ENCODE data around the gene PRKCA.
A peak's percentile ranks its signal among the peaks of the same experiment; 100 is the strongest.
"Not testable (repeated sequence)": the region's sequence is repeated elsewhere in the genome, so short reads cannot be mapped to it uniquely, and the experiment has no call there.

The PRKCA gene

DNA sequence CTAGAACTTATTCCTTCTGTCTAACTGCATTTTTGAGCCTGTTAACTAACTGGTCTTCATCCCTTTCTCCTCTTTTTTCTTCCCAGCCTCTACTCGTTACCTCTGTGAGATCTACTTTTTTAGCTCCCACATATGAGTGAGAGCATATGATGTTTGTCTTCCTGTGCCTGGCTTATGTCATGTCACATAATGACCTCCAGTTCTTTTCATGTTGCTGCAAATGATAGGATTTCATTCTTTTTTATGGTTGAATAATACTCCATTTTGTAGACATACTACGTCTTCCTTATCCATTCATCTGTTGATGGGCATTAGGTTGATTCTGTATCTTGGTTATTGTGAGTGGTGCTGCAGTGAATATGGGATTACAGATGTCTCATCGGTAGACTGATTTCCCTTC is 184.7 kb downstream of the PRKCA start:
- H3K27me3 Mint-ChIP-seq = no peaks in the 10 kb centered on the region
- H3K4me3 Mint-ChIP-seq = no peak overlapping the region
- no peaks in the 10 kb centered on the region for H3K9me3 Mint-ChIP-seq
- DNase-seq = no peak
- H3K27ac Mint-ChIP-seq = no peak overlapping the region
- no peak for ATAC-seq
- peaks cover 76% of the 10 kb centered on the region for H3K4me1 Mint-ChIP-seq

DNA sequence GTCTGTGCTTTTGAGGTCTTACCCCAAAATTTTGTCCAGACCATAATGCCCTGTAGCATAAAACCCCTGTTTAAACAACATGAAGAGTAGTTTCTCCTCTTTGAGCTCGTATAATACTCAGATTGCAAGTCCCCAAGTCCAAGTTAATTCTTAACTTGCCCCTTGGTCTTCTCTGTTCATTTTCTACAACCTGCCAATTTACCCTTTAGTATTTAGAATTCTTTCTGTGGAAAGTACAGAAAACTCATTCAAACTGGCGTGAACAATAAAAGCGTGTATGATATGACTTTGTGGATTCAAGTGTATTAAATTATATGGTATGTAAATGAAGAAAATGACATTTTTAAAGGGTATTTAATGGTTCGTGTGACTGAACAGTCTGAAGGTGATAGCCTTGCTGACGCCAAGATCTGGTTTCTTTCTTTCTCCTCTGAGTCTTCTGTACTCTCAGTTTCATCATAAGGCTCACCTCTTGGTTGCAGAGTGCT is 185.6 kb downstream of the PRKCA start:
- peaks cover 82% of the 10 kb centered on the region for H3K4me1 Mint-ChIP-seq
- H3K27me3 Mint-ChIP-seq = no peaks in the 10 kb centered on the region
- no peak overlapping the region for H3K4me3 Mint-ChIP-seq
- no peak for DNase-seq
- ATAC-seq = no peak
- H3K27ac Mint-ChIP-seq = no peak overlapping the region
- H3K9me3 Mint-ChIP-seq = no peaks in the 10 kb centered on the region

DNA sequence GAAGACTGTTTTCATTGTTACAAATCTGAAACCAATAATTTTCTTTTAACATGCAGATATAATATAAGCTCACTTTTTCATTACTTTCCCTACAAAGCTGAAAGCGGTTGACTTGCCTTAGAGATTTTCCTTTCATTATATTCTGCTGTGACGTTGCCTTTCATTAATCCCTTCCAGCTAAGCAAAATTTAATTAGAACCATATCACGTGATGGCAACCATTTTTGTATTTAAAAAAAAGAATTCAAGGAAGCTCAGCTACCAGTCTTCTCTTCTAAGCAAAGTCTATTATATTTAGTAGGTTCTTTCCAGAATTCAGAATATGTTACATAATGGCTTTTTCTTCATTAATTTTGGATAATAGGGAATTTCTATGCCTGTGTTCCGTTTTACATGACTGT is 186.5 kb downstream of the PRKCA start:
- H3K27ac Mint-ChIP-seq = no peak overlapping the region
- H3K27me3 Mint-ChIP-seq = no peaks in the 10 kb centered on the region
- peaks cover 86% of the 10 kb centered on the region for H3K4me1 Mint-ChIP-seq
- ATAC-seq (no peak), DNase-seq (no peak)
- no peak overlapping the region for H3K4me3 Mint-ChIP-seq
- no peaks in the 10 kb centered on the region for H3K9me3 Mint-ChIP-seq

DNA sequence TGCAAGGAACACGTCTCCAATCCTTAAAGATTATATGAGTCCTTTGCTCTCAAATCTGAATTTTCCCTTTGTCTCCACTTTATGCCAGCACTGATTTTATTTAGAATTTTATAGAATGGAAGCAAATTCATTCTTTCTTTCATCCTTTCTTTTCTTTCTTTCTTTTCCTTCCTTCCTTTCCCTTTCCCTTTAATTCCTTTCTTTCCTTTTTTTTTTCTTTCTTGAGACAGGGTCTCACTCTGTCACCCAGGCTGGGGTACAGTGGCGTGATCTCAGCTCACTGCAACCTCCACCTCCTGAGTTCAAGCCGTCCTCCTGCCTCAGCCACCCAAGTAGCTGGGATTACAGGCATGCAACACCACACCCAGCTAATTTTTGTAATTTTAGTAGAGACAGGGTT is 187.2 kb downstream of the PRKCA start:
- not testable (repeated sequence) for H3K27ac Mint-ChIP-seq, DNase-seq, H3K9me3 Mint-ChIP-seq, H3K27me3 Mint-ChIP-seq, ATAC-seq
- H3K4me3 Mint-ChIP-seq = peak overlapping the region in 1 of 2 donors; percentile 16
- H3K4me1 Mint-ChIP-seq = peaks cover 89% of the 10 kb centered on the region

DNA sequence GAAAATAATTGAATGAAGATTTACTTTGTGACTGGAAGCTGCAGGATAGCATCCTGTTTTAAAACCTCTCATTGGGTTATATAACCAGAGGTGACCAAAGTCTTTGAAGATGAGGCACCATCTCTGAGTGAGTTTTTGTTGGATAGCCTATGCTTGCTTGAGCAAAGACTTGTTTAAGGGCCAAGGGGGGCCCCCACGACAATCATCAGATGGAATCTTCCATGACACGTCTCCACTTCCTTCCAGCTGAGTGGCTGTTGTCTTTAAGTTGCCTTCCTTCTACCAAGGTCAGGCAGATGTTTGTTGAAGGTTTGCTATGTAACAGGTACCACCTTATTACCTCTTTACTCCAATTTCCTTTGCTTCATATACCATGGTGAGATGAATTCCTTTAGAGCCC is 188.8 kb downstream of the PRKCA start:
- peaks cover 79% of the 10 kb centered on the region for H3K4me1 Mint-ChIP-seq
- peak overlapping the region; percentile 18 to 33 for H3K4me3 Mint-ChIP-seq
- DNase-seq = peak; percentile 8 to 35
- H3K27me3 Mint-ChIP-seq = no peaks in the 10 kb centered on the region
- no peaks in the 10 kb centered on the region for H3K9me3 Mint-ChIP-seq
- ATAC-seq = peak; percentile 81
- H3K27ac Mint-ChIP-seq = peak overlapping the region in 1 of 2 donors; percentile 43

DNA sequence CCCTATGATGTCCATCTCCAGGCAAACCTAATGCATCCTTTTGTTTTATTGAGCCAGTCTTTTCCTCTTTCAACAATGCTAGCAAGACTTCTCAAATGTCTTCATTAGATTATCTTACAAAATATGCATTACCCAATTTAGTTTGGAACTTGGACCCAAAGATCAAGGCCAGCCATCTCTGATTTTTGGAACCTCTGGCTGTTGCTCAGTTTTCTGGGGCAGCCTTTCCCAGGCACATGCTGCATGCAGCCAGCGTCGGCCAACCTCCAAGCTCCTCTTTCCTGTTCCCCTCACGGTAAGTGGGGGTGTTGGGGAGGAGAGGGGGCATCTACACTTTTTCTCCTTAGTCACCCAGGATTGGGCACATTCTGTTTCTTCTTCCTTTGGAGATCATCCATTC is 189.3 kb downstream of the PRKCA start:
- Mint-ChIP-seq H3K27me3 (no peaks in the 10 kb centered on the region), H3K9me3 (no peaks in the 10 kb centered on the region), H3K4me1 (peaks cover 75% of the 10 kb centered on the region), H3K27ac (peak overlapping the region in 1 of 2 donors; percentile 43), H3K4me3 (peak overlapping the region; percentile 18 to 33)
- no peak for ATAC-seq
- DNase-seq = no peak

DNA sequence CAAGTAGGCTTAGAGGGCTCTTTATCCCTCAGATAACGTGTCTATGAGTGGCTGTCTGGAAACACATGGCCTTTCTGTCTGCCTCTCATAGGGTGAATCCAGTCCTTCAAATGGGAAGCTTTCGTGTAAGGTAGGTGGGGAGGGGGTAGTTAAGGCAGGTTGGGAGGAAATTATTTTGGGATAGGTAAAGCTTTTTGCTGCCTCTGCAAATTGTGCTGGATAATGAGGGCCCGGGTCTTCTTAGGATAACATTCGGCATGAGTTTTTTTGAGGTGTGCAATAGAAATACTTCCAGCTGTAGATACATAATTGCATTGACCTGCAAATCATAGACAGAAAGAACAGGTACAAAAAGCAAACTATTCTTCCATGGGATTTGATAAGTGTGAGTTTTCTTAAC is 189.7 kb downstream of the PRKCA start:
- DNase-seq (no peak), ATAC-seq (no peak)
- Mint-ChIP-seq H3K27ac (no peak overlapping the region), H3K4me1 (peaks cover 73% of the 10 kb centered on the region), H3K9me3 (no peaks in the 10 kb centered on the region), H3K4me3 (no peak overlapping the region), H3K27me3 (no peaks in the 10 kb centered on the region)

DNA sequence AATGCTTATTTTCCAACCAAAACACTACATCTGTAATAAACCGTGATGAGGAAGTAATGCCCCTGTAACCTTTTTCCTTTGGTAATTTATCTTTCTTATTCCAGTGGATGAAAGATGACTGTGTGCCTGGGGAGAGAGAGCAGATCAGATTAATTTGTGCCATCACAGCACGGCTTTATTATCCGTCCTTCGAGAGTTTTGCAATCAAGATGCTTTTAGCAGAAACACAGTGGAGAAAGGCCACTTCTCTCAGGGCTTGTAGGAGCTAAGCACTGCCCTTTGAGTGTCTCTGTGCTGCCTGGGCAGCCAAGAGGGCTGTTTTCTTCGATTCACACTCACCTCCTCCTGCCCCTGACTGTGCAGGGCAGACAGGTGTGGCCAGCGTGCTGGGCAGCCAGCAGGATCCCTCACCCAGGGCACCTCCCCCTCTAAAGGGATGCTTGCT is 190.2 kb downstream of the PRKCA start:
- H3K4me1 Mint-ChIP-seq = peaks cover 68% of the 10 kb centered on the region
- ATAC-seq (no peak), DNase-seq (no peak)
- H3K27ac Mint-ChIP-seq = no peak overlapping the region
- H3K9me3 Mint-ChIP-seq = no peaks in the 10 kb centered on the region
- H3K4me3 Mint-ChIP-seq = no peak overlapping the region
- no peaks in the 10 kb centered on the region for H3K27me3 Mint-ChIP-seq

DNA sequence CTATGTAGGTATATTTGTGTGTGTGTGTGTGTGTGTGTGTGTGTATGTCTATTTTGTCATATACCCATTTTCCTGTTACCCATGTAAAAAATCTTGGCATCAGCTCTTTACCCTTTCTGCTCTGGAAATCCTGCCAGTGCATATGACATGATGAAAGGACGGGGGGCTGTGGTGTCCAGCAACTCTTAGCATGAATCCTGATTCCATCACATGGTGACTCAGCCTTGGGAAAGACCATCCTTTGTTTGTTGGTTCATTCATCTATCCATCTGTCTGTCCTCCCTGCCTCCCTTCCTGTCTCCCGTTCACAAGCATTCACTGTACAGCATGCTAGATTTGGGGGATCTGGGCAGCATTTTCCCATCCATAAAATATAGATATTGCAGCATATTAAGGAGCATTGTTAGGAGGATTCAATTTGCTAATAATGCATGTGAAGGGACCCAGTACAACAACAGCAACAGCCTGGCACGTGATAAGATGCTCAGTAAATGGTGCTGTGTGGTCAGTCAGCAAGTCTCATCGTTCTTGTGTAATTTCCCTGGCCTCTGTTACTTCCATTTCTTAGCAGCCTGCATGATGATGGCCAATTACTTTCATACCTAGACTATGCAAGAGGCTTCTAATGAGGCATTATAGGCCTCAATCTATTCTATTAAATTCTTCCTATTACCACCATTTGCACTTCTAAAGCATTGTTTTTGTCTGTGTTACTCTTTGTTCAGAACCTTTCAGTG is 191.0 kb downstream of the PRKCA start:
- Mint-ChIP-seq H3K9me3 (no peaks in the 10 kb centered on the region), H3K4me3 (peak overlapping the region in 1 of 2 donors; percentile 6), H3K27ac (peak overlapping the region in 1 of 2 donors; percentile 12), H3K27me3 (no peaks in the 10 kb centered on the region), H3K4me1 (peaks cover 63% of the 10 kb centered on the region)
- DNase-seq = no peak
- peak; percentile 26 for ATAC-seq

DNA sequence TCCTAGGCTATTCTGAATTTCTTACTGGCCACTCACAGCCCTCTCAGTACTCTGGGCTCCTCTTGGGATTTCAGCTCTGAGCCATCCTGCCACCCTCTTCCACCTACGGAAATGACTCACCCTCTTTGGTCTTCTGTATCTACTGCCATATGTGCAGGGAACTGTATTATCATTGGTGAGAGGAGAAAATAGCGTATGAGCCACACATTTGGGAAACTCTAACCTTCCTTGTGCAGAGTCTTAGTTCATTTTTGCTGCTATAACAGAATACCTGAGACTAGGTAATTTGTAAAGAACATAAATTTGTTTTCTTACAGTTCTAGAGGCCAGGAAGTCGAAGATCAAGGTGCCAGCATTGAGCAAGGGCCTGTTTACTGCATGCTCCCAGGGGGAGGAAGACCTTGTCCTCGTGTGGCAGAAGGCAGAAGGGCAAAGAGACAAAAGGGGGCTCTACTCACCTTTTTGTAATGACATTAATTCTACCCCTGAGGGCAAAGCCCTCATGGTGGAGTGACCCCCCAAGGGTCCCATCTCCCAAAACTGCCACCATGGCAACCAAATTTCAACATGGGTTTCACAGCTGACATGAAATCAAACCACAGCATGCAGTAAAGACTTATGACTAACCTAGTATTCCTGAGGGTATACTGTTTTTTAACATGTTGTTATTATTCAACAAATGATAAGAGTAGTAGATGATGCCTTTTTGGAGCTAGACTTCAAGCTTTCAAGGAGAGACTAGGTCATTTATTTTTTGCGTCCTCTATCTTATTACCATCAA is 191.8 kb downstream of the PRKCA start:
- no peak for DNase-seq
- Mint-ChIP-seq H3K27me3 (no peaks in the 10 kb centered on the region), H3K9me3 (no peaks in the 10 kb centered on the region), H3K4me1 (peaks cover 66% of the 10 kb centered on the region), H3K4me3 (peak overlapping the region; percentile 6 to 36), H3K27ac (peak overlapping the region in 1 of 2 donors; percentile 65)
- ATAC-seq = peak; percentile 86

DNA sequence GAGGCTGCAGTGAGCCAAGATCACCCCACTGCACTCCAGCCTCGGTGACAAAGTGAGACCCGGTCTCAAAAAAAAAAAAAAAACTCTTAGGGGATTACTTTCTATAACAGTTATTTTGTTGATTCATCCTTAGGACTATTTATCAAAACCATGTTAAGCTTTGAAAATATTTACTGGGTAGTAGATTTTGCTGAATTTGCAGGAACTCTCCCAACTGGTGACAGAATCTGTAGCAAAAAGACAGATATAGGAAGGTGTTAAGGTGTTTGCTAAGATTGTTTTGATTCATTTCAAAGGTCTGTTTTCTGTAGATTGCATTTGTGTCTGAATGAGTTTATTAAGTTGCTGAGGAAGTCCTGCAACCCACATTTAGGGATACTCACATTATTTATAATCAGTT is 192.6 kb downstream of the PRKCA start:
- no peaks in the 10 kb centered on the region for H3K27me3 Mint-ChIP-seq

DNA sequence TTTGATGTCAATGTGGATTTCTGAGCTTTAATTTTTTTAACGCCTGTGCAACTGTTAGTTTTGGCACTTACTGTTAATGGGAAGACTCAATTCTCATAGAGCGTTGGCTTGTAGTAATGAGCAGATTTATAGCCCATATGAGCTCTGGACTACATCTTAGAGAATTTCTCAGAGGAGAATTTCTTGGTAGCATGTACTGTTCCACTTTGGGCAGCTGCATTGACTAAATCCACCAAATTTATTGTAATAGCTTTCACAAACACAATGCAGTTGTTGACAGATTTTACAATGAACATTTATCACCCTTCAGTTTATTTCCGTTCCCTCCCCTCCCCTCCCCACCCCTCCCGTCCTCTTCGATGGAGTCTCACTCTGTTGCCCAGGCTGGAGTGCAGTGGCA is 193.9 kb downstream of the PRKCA start:
- Mint-ChIP-seq H3K4me1 (peaks cover 56% of the 10 kb centered on the region), H3K4me3 (no peak overlapping the region), H3K27ac (no peak overlapping the region), H3K9me3 (no peaks in the 10 kb centered on the region), H3K27me3 (no peaks in the 10 kb centered on the region)
- no peak for ATAC-seq
- DNase-seq = no peak

More for the DNA sequence above, 192.6 kb downstream of the PRKCA start:
- H3K4me3 Mint-ChIP-seq = no peak overlapping the region
- DNase-seq = no peak
- no peak overlapping the region for H3K27ac Mint-ChIP-seq
- H3K4me1 Mint-ChIP-seq = peaks cover 63% of the 10 kb centered on the region
- H3K9me3 Mint-ChIP-seq = no peaks in the 10 kb centered on the region
- ATAC-seq = no peak

DNA sequence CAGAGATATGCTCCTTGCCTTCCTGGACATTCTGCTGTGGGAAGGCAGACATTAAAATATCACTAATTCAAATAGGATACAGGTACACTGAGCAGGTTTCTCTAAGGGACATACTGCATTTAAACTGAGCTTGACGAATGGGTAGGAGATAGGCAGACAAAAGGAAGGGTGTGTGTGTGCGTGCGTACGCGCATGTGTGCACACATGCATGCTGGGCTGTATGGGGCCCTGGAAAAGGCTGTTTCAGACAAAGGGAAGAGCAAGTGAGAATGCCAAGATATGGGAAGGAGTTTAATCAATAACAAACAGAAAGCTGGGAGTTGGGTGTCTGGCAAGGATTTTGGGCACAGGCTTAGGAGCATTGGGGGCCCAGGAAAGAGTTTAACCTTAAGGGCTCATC is 196.2 kb downstream of the PRKCA start:
- DNase-seq (no peak), ATAC-seq (no peak)
- H3K27ac Mint-ChIP-seq = no peak overlapping the region
- peaks cover 40% of the 10 kb centered on the region for H3K4me1 Mint-ChIP-seq
- no peak overlapping the region for H3K4me3 Mint-ChIP-seq
- no peaks in the 10 kb centered on the region for H3K27me3 Mint-ChIP-seq
- no peaks in the 10 kb centered on the region for H3K9me3 Mint-ChIP-seq

DNA sequence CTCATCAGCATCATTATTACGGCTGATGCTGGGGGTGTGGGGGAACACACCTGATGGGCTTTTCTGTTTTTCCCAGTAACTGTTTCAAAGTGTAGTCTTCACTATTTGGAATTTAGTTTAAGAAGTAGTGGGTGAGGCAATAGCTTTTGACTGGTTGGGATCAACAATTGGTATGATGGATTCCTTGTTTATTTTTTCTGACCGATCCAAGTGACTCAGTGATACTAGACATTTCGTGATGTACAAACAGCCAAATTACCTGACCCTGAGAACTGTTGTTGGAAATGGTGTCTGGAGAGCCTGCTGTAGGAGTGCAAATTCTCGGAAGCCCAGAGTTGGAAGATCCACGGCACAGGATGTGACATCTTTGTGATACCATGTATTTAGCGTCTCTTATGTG is 204.2 kb downstream of the PRKCA start:
- Mint-ChIP-seq H3K27ac (peak overlapping the region in 1 of 2 donors; percentile 25), H3K9me3 (no peaks in the 10 kb centered on the region), H3K4me1 (peaks cover 71% of the 10 kb centered on the region), H3K27me3 (no peaks in the 10 kb centered on the region), H3K4me3 (no peak overlapping the region)
- ATAC-seq = no peak
- DNase-seq = no peak

DNA sequence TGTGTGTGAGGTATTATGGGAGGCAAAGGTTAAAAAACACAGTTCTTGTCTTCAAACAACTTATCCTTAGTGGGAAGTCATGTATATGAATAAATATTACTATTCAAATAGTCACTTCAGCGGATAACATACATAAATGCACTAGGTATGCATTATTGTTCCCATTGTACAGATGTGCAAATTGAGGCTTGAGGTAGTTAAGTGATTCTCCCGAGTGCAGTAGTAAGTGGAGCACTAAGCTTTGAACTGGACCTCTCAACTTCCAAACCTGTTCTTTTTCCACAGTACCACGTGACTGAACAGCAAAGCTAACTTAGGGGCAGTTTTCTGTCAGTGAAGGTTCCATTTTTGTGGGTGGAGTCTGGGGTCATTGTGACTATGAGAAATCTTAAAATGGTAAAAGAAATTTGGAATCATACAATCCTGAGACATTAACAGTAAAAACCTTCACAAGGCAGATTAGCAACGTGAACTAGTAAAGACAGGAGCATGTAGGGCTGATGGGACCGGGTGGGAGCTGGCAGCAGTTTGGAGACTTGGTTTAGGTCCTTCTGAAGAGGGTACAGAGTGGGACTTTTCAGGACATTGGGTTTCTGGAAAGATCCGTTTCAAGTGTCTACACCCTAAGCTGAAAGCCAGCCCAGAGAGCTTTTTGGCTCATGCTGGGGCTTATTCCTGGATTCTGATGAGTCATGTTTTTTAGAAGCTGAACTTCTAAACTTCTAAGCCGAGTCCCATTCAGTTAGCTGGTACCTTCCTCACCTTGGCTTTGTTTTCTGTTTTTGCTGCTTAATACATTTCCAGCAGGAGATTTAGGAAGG is 204.9 kb downstream of the PRKCA start:
- Mint-ChIP-seq H3K4me3 (peak overlapping the region in 1 of 2 donors; percentile 29), H3K27me3 (no peaks in the 10 kb centered on the region), H3K27ac (peak overlapping the region; percentile 84 to 89), H3K4me1 (peaks cover 75% of the 10 kb centered on the region), H3K9me3 (no peaks in the 10 kb centered on the region)
- DNase-seq = no peak
- ATAC-seq = no peak

All from stimulated activated naive CD8-positive, alpha-beta T cell treated with anti-CD3 and anti-CD28 coated beads, Interleukin-15, amount 100 ng/mL, for 72 hours (primary cell).